Breast epithelium (tissue), 4 donors: Measurements from ENCODE around the gene PROB1. TPM values are rescaled to one million over a fixed set of nuclear protein-coding genes. Genes with fewer than 3 reads are reported as not detected.
"Not testable (repeated sequence)": the region's sequence is repeated elsewhere in the genome, so short reads cannot be mapped to it uniquely, and the experiment has no call there.

Experiments used
- DNase-seq, 2 donors: peaks; one replicate each; pipeline ENCODE4 v3.0.0-alpha.2; 2019; ENCODE audit warnings: low spot score in 2 of 2
- H3K27ac ChIP-seq, 2 donors: fragments of 200-600 bp; sonication (generic) in 1 of 2; one replicate each; pipeline ENCODE4 v1.5.1; 2016 to 2019; ENCODE audit warnings: mild to moderate bottlenecking in 1 of 2
- H3K27me3 ChIP-seq, 2 donors: fragments of 200-600 bp; sonication (generic) in 1 of 2; one replicate each; pipeline versions ENCODE4 v1.5.1 to v1.6.0; 2017 to 2019; ENCODE audit warnings: control low read depth in 1 of 2, mild to moderate bottlenecking in 1 of 2
- H3K36me3 ChIP-seq: fragments of 200-600 bp; one replicate; pipeline ENCODE4 v1.5.1; 2019
- H3K4me1 ChIP-seq, 2 donors: fragments of 200-600 bp; sonication (generic); one replicate each; pipeline ENCODE4 v1.5.1; 2016 to 2019; ENCODE audit warnings: control low read depth in 1 of 2
- H3K4me3 ChIP-seq, 3 donors: fragments of 200-600 bp; sonication (generic); 1 replicate in 2 of 3; 2 replicates in 1 of 3; pipeline ENCODE4 v1.5.1; 2016 to 2019; ENCODE audit warnings: mild to moderate bottlenecking in 3 of 3, moderate library complexity in 2 of 3
- H3K9me3 ChIP-seq, 2 donors: fragments of 200-600 bp; sonication (generic) in 1 of 2; one replicate each; pipeline ENCODE4 v1.5.1; 2016 to 2019; ENCODE audit warnings: control low read depth in 1 of 2
- POLR2A ChIP-seq: fragments of 450-650 bp; IDR thresholded peaks from one replicate; pipeline ENCODE4 v1.6.1; 2016; ENCODE audit warnings: antibody characterized with exemption, mild to moderate bottlenecking, moderate library complexity
- POLR2AphosphoS5 ChIP-seq, 3 donors: sonication (generic); formaldehyde crosslinking; IDR thresholded peaks; one replicate each; pipeline ENCODE4 v1.6.1; 2017; ENCODE audit warnings: antibody characterized with exemption in 3 of 3
- intact Hi-C: fragments of 100-400 bp; cut with DNase I; formaldehyde crosslinking; loops from one replicate; pipeline ENCODE4 v1.15.1; 2023; ENCODE audit warnings: low total_unique reads
- total RNA-seq, 3 donors: library from RNA; depleted of rRNA; stranded (reverse); fragments of >200 nt; gene quantifications; one replicate each; pipeline ENCODE4 v1.1.0, GENCODE V29; 2016
- TF ChIP-seq, protein P1 (sequence below), 3 donors: fragments of 450-650 bp; IDR thresholded peaks; one replicate each; pipeline ENCODE4 v1.5.1; 2016 to 2017; ENCODE audit warnings: antibody characterized with exemption in 3 of 3, mild to moderate bottlenecking in 3 of 3, moderate library complexity in 3 of 3

Gene PROB1
- total RNA-seq, 3 donors from 2014 or later, result 0.32 to 1.3 (median 0.73) TPM

DNA sequence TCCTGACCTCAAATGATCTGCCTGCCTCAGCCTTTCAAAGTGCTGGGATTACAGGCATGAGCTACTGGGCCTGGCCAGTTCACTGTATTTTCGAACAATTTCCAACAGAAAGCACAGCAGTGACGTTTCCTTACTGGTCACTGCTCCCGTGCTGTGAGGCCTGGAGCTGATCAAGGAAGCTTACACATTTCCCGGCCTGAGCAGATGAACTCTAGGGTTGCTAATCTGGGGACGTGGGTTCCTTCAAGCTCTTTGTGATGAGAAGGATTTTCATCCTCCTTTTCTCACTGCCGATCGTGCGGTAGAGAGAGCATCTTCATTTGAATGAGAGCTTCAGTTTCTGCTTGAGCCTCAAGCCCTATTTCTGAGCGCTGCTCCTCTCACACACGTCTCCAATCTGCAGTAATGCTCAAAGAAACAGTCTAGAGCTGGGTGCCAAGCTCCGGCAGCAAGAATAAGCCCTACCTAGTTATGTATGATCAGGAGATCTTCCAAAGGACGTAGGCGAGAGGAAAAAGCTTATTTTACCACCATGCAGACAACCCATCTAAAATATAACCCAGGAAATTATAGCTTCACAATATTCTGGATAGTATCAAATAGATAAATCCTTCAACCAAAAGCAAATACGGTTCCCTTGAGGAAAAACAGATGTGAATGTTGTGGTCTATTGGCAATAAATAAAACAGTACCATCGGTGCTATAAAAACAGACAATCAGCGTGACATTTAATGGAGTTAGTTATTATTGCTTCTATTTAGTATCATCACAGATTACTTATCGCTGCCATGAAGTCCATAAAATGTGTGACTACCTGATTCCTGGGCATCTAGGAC is 16.3 kb upstream of the PROB1 start:
- no peak for DNase-seq
- intact Hi-C loops, result no loop called here
- TF ChIP-seq, protein P1, sequence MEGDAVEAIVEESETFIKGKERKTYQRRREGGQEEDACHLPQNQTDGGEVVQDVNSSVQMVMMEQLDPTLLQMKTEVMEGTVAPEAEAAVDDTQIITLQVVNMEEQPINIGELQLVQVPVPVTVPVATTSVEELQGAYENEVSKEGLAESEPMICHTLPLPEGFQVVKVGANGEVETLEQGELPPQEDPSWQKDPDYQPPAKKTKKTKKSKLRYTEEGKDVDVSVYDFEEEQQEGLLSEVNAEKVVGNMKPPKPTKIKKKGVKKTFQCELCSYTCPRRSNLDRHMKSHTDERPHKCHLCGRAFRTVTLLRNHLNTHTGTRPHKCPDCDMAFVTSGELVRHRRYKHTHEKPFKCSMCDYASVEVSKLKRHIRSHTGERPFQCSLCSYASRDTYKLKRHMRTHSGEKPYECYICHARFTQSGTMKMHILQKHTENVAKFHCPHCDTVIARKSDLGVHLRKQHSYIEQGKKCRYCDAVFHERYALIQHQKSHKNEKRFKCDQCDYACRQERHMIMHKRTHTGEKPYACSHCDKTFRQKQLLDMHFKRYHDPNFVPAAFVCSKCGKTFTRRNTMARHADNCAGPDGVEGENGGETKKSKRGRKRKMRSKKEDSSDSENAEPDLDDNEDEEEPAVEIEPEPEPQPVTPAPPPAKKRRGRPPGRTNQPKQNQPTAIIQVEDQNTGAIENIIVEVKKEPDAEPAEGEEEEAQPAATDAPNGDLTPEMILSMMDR (IDR thresholded peaks at IDR 0.05), result no peak
- TF ChIP-seq POLR2AphosphoS5 (IDR thresholded peaks at IDR 0.05), result no peak
- Histone ChIP-seq H3K4me3 (no peak overlapping the region), H3K27me3 (no peaks in the 10 kb centered on the region), H3K4me1 (peaks cover 4 to 12% of the 10 kb centered on the region in 2 donors), H3K27ac (peak overlapping the region in 1 of 2 donors; percentile 66), H3K9me3 (no peaks in the 10 kb centered on the region), H3K36me3 (no peaks in the 10 kb centered on the region)

DNA sequence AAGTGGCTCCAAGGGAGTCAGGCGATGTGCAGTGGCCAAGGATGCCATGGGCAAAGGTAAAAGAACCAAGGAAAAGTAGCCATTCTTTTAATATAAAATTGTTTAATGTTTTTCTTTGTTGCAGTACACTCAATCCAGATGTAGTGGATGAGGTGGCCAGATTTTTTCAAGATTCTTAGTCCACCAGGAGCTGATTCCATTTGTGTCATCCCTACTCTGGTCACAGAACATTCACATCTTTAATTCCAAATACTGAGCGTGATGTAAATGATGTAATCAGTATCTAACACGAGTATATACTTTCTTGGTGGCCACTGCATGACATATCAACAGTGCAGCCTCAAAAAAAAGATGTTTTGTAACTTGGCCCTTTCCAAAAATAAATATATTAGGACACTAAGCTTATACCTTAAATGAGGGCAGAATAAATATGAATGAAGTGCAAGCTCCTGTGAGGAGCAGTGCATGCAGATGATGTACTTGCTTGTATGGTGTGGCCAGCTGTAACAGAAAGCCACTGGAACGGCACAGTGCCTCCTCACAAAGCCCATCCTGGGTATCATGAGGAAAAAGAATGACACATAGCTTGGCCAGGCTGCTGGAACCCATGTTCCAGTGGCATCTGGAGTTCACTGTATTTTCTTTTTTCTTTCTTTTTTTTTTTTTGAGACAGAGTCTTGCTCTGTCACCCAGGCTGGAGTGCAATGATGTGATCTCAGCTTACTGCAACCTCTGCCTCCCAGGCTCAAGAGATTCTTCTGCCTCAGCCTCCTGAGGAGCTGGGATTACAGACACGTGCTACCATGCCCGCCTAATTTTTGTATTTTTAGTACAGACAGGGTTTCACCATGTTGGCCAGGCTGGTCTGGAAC is 15.5 kb upstream of the PROB1 start:
- H3K27me3 ChIP-seq, result no peaks in the 10 kb centered on the region
- peak overlapping the region in 1 of 2 donors; percentile 66 for H3K27ac ChIP-seq
- TF ChIP-seq, protein P1 (IDR thresholded peaks at IDR 0.05), result no peak
- TF ChIP-seq POLR2A (no peak), POLR2AphosphoS5 (IDR thresholded peaks at IDR 0.05) (no peak)

DNA sequence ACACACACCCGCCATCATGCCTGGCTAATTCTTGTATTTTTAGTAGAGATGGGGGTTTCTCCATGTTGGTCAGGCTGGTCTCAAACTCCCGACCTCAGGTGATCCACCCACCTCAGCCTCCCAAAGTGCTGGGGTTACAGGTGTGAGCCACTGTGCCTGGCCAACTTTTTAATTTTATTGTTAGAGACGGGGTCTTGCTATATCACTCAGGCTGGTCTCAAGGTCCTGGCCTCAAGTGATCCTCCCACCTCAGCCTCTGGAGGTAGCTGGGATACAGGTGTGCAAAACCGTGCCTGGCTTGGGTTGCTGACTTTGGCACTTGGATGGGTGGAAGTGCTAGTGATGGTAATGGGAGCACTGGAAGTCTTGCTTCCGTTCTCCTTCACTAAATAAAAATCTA is 14.2 kb upstream of the PROB1 start:
- H3K27ac ChIP-seq, H3K27me3 ChIP-seq, H3K9me3 ChIP-seq, DNase-seq, H3K36me3 ChIP-seq, intact Hi-C loops, H3K4me1 ChIP-seq, H3K4me3 ChIP-seq: not testable (repeated sequence)

More for the DNA sequence above, 15.5 kb upstream of the PROB1 start:
- intact Hi-C loops, result no loop called here
- H3K9me3 ChIP-seq, result no peaks in the 10 kb centered on the region
- DNase-seq, result no peak
- H3K36me3 ChIP-seq, result no peaks in the 10 kb centered on the region
- no peak overlapping the region for H3K4me3 ChIP-seq
- peaks cover 1 to 10% of the 10 kb centered on the region in 2 donors for H3K4me1 ChIP-seq

DNA sequence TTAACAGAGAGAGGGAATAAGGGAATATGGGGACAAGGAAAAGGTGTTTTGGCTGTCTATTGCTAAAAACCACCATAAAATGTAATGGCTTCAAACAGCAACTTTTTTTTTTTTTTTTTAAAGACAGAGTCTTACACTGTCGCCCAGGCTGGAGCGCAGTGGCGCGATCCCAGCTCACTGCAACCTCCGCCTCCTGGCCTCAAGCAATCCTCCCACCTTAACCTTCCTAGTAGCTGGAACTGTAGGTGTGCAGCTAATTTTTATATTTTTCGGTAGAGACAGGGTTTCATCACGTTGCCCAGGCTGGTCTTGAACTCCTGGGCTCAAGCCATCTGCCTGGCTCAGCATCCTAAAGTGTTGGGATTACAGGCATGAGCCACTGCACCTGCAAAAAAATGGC is 13.3 kb upstream of the PROB1 start:
- no peak overlapping the region for H3K4me3 ChIP-seq
- DNase-seq, result no peak
- intact Hi-C loops, result no loop called here
- no peak overlapping the region for H3K27ac ChIP-seq
- no peaks in the 10 kb centered on the region for H3K4me1 ChIP-seq
- H3K36me3 ChIP-seq, result no peaks in the 10 kb centered on the region
- H3K27me3 ChIP-seq, result no peaks in the 10 kb centered on the region
- TF ChIP-seq, protein P1 (IDR thresholded peaks at IDR 0.05), result no peak
- TF ChIP-seq POLR2AphosphoS5 (IDR thresholded peaks at IDR 0.05), result no peak
- no peak for TF ChIP-seq POLR2A
- no peaks in the 10 kb centered on the region for H3K9me3 ChIP-seq

DNA sequence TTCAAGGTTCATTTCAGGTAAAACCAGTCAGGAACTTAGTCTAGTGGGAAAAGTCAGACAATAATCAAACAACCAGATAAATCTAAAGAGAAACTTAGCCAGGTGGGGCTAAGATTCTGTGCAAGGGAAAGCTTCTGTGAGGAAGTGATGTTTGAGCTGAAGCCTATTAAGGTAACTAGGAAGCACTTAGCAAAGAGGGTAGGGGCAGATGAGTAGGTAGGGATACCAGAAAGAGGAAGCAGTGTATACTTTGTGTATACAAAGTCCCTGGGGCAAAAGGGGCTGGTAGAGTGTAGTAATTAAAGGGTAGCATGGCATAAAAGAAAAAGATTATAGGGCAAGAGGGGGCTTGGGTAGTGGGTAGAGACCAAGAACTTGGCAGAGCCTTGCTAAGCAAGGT is 12.6 kb upstream of the PROB1 start:
- DNase-seq, result no peak
- Histone ChIP-seq H3K4me1 (no peaks in the 10 kb centered on the region), H3K9me3 (no peaks in the 10 kb centered on the region), H3K4me3 (no peak overlapping the region), H3K27me3 (no peaks in the 10 kb centered on the region), H3K27ac (no peak overlapping the region), H3K36me3 (no peaks in the 10 kb centered on the region)
- intact Hi-C loops, result no loop called here
- TF ChIP-seq POLR2A, result no peak
- TF ChIP-seq, protein P1 (IDR thresholded peaks at IDR 0.05), result no peak
- TF ChIP-seq POLR2AphosphoS5 (IDR thresholded peaks at IDR 0.05), result no peak
